H1 (cell line): ENCODE results near the gene SLC30A2. TPM values are rescaled to one million over a fixed set of nuclear protein-coding genes. Genes with fewer than 3 reads are reported as not detected.

Experiments
- CBX8 ChIP-seq: fragments of 300-800, 300-1000 bp; sonication (generic); IDR thresholded peaks from 2 replicates; pipeline ENCODE4 v1.7.1; 2016; ENCODE audit warnings: low read depth, low read length, borderline replicate concordance
- CEBPB ChIP-seq: IDR thresholded peaks from 2 replicates; pipeline ENCODE4 v1.6.1; 2012; ENCODE audit warnings: low read depth, low read length
- CTBP2 ChIP-seq: IDR thresholded peaks from 2 replicates; pipeline ENCODE4 v1.7.0; 2011; ENCODE audit warnings: borderline replicate concordance, mild to moderate bottlenecking, moderate library complexity, mixed read lengths, low read length; ENCODE audit not compliant: insufficient read depth, insufficient read length
- GABPA ChIP-seq: IDR thresholded peaks from 2 replicates; pipeline ENCODE4 v1.6.1; 2011; ENCODE audit warnings: mild to moderate bottlenecking, low read length, moderate library complexity, borderline replicate concordance; ENCODE audit not compliant: insufficient read depth
- NANOG ChIP-seq: IDR thresholded peaks from 2 replicates; pipeline ENCODE4 v1.6.1; 2011; ENCODE audit warnings: low read length, low read depth, mild to moderate bottlenecking, inconsistent platforms; ENCODE audit not compliant: insufficient read depth, poor library complexity, severe bottlenecking
- POU5F1 ChIP-seq: IDR thresholded peaks from 2 replicates; pipeline ENCODE4 v1.6.1; 2011; ENCODE audit warnings: low read depth, mild to moderate bottlenecking, low read length, moderate library complexity
- polyA plus RNA-seq, 7 experiments: library from polyadenylated mRNA; depleted of rRNA in 3 of 7; stranded (reverse) in 5 of 7; unstranded in 2 of 7; fragments of >200 nt in 5 of 7; fragments of 200-250 nt in 2 of 7; gene quantifications; 1 replicate in 5 of 7; 2 replicates in 1 of 7; 4 replicates in 1 of 7; pipeline versions ENCODE4 v1.2.1 to v1.2.3, GENCODE V29; 2011 to 2013; ENCODE audit warnings: missing spikeins in 2 of 7, mixed read lengths in 2 of 7
- total RNA-seq: library from RNA; stranded (reverse); fragmentation: NEBNext Ultra II Directional; extraction: Animal tissue kit (Norgen Biotek cat#: 25700); gene quantifications from 2 replicates; pipeline ENCODE4 v1.2.1, GENCODE V29; 2021

The SLC30A2 gene
- total and polyA plus RNA-seq, 2 of the 8 experiments (the other 6 are each of a cell fraction or from before 2014, with no cell fraction given) = 0.19 to 0.76 TPM

- no peak for TF ChIP-seq CBX8
- TF ChIP-seq NANOG = no peak
- no peak for TF ChIP-seq CEBPB
- no peak for TF ChIP-seq POU5F1
- no peak for TF ChIP-seq CTBP2
- no peak for TF ChIP-seq GABPA
Measured at GRCh38 chr1:25992689-25993171, 53.2 kb downstream of the SLC30A2 start (continued).
